Measurements from ENCODE around the gene HRH4. TPM values are rescaled to one million over a fixed set of nuclear protein-coding genes. Genes with fewer than 3 reads are reported as not detected.

The HRH4 gene
- total RNA-seq, 1 experiment from 2014 or later, result not detected

- no peak for DNase-seq (ENCODE audit: low read depth)
These were observed 6.3 kb downstream of the HRH4 start for GRCh38 chr18:24466771-24467170.

DNA sequence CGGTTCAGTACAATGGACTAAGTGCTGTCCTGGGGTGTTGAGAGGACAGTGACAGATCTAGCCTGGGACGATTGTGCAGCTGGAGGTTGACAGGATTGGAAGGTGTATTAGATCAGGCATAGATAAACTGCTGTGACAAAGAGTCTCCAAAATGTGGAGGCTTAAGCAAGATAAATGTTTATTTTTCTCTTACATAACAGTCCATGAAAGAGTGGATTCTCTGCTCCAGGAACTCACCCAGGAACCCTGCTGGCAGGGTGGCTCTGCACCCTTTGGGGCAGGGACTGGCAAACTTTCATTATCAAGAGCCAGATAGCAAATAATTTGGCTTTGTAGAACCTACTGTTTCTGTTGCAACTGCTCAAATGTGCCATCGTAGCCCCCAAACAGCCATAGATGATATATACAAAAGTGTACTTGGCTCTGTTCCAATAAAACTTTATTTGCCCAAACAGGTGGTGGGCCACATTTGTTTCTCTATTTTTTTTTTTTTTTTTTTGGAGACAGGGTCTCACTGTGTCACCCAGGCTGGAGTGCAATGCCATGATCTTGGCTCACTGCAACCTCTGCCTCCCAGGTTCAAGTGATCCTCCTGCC, 9.7 kb downstream of the HRH4 start:
- no peak for DNase-seq (ENCODE audit: low read depth)

GRCh38 chr18:24470805-24471204, 10.4 kb downstream of the HRH4 start:
- no peak for DNase-seq (ENCODE audit: low read depth)

DNA sequence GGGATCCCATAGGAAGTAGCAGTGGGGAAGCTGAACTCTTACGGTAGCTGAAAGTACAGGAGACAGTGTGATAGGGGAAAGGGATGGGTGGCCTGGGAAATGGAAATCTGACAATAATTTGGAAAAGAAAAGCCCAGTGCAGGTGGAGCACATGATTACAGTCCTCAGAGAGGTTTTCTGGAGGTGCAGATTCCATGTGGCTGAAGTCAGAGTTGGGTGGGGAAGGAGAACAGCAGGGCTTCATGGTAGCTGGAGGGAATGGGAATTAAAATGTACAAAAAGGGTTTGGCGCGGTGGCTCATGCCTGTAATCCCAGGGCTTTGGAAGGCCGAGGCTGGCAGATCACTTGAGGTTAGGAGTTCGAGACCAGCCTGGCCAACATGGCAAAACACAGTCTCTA, 12.2 kb downstream of the HRH4 start:
- no peak for DNase-seq (ENCODE audit: low read depth)

- no peak for DNase-seq (ENCODE audit: low read depth)
These were observed 14.0 kb downstream of the HRH4 start for GRCh38 chr18:24474406-24474805.

DNA sequence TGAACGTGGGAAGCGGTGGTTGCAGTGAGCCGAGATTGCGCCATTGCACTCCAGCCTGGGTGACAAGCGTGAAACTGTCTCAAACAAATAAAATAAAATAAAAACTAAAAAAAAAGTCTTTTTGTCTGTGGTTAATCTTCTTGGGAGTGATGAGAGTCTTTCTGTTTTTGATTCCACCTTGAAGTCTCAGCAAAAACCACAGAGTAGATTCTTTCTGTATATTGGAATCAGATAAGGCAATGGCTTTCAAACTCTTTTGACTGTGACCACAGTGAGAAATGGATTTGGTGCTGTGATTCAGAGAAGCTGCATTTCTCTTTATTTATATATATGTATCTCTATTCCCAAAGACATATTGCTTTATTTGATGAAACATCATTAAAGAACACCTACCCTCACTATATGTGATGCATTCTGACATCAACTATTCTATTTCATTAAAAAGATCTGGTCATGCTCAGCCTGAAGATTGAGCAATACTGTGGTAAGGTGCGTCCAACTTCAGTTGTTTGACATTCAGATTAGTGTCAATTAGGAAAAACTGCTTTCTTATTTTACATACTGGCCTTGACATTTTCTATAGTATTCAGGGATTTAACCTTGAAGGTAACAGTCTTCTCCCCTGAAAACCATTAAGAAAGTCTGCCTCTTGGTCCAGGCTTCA, 15.6 kb downstream of the HRH4 start:
- no peak for DNase-seq (ENCODE audit: low read depth)

- DNase-seq (ENCODE audit: low read depth), result no peak
These were observed 18.9 kb downstream of the HRH4 start for GRCh38 chr18:24479371-24479770.

- DNase-seq (ENCODE audit: low read depth), result no peak
These were observed 22.4 kb downstream of the HRH4 start for GRCh38 chr18:24482821-24483220.

GRCh38 chr18:24485681-24486080, 25.2 kb downstream of the HRH4 start:
- DNase-seq (ENCODE audit: low read depth), result no peak

- no peak for DNase-seq (ENCODE audit: low read depth)
These were observed 26.2 kb downstream of the HRH4 start for GRCh38 chr18:24486684-24487083.

GRCh38 chr18:24488824-24489493, 28.5 kb downstream of the HRH4 start:
- DNase-seq (ENCODE audit: low read depth), result no peak

DNA sequence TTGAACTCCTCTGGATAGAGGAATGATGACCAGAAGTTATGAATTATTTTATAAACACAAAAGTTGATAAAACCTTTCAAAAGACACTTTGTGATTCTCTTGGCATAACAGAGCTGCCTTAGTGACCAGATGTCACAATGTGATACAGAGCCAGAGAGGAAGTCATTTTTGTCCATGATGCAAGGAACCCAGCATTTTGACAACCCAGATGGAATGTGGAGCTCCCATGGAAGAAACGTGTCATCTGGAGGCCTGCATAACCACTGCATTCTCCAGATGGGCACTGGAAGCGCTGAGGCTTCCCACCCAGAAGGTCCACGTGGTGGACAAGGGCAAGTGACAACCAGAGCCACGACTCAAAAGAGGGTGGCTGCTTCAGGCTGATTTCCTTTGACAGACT, 30.1 kb downstream of the HRH4 start:
- DNase-seq (ENCODE audit: low read depth), result no peak

DNA sequence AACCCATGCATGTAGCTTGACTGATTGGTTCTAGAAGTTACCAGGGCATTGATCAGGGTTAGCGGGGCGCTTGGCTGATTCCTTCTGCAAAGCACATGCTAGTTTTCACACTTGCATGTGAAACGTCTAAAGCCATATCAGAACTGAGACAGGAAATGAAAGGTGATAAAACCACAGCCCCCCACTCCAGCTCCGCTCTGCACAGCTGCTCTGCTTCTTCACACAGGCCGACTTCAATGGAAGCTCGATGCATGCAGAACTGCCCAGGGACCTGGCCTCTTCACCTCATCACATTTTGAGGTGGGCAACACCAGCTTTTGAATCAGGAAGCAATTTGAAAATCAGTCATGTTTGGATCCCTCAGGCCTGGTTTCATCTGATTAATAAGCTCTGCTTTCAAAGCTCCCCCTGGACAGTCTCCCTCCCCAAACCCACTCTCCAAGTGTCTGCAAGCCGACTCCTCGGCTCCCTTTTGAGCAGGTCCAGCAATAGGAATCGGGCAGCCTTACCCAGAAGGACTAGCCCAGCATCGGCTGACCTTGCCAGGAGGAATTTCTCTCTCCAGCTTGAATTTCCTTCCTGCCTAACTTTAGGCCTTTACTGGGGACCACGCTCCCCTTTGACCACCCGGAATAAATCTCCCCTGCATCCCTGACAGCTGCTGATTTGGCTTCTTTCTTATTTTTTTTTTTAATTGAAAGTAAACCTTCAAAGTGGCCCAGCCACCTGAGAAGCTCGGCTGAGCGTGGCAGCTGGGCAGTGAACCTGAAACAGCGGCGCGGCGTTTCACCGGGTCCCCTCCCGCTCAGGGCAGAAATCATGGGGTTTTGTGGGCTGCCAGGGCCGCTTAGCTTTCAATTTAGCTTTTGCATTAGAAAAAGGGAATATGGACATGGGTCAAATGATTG, 31.7 kb downstream of the HRH4 start:
- no peak for DNase-seq (ENCODE audit: low read depth)

DNA sequence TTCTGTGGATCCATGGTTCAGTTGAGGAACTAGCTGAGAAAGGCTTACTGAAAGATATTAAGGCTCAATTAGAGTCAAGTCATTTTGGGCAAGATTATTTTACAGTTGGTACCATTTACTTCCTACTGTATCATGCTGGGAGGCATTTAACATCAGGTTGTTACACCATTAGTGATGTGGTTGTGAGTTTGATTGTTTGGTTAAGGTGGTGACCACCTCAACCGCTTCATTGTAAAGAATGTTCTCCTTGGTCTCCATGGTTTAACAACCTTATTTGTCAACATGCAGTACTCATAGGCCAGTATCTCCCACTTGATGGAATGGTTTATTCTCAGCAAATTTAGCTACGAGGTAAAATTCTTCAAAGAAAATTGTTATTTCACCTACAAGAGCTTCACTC, 34.1 kb downstream of the HRH4 start:
- DNase-seq (ENCODE audit: low read depth), result no peak

DNA sequence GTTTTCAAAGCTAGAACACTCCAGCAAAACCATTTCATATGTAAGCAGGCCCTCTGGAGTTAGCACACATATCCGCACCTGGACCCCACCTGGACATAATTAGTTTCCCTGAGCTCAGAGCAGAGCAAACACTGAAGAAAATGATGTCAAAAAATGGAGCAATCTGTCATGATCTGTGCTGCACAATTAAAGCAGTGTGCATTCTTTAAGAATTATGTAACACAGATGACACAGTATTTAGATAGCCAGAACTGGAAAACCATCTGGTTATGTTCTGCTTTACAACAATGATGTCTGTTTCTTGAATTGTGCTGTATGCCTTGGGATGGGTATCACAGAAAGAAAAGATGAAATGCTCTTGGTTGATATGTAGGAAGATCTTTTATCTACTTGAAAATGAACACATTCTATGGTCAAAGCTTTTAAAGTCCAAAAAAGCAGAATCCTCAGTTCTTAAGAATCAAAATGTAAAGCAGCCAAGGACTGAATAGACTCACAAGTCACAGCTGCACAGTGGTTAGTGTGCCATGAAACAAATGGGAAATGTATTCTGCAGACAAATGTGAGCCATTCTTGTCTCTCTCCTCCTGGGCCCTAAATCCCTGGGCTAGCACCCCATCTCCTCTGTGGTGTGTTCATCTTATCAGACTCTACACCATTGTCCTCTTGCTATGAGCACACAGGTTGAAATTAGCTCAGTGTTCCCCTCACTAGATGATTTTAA, 36.8 kb downstream of the HRH4 start:
- DNase-seq (ENCODE audit: low read depth), result no peak

DNA sequence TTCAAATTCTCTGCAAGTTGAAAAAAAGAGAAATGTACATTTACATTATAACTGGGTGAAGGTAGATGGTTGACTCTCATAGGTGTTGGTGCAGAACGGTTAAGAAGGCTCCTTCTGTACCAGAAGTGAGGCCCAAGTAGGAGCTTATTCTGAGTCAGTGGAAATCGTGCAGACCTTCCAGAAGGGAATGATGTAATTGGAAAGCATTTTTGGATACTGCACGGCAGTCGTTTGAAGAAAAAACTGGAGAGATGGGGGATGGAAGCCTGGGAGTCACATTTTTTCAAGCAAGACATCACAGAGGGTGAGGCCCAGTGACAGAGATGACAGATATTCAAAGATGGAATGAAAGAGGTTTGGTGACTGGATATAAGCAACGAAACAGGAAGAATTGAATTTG, 39.4 kb downstream of the HRH4 start:
- no peak for DNase-seq (ENCODE audit: low read depth)

- no peak for DNase-seq (ENCODE audit: low read depth)
These were observed 39.8 kb downstream of the HRH4 start for GRCh38 chr18:24500217-24500616.

- DNase-seq (ENCODE audit: low read depth), result no peak
These were observed 40.3 kb downstream of the HRH4 start for GRCh38 chr18:24500766-24501165.

DNA sequence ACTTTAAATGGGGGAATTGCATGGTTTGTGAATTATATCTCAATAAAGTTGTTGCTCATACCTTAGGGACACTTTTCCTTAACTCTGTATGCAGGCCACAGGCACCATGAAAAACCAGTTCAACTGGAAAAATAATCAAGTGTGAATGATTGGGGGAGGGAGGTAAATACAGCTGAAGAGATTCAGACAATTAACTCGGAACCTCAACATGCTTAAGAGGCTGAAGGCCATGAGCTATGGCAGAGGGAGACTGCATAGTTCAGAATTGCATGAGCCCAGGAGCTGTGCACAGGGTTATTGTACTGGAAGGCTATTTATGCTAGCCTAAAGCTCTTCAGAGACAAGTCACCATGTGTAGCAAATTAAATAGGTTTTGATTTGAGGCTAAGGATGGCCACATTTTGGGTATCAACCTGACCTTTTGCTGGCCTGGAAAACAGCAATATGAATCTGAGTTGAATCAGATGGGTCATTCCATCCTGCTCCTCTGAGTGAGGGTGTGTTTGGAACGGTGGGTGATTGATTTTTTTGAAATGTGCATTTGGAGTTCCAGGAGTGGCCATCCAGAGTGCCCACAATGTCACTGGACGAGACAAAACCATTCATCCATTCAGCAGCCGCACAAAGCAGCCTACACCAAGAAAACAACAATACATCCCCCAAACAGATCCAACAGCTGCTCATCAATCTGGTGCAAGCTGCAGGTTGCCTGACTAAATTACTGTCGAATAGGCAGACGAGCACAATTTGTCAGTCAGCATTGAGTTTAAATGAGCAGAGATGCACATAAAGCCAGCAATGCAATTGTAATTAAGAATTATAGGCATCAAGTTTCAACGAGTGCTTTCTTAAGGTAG, 42.5 kb downstream of the HRH4 start:
- DNase-seq (ENCODE audit: low read depth), result no peak

DNA sequence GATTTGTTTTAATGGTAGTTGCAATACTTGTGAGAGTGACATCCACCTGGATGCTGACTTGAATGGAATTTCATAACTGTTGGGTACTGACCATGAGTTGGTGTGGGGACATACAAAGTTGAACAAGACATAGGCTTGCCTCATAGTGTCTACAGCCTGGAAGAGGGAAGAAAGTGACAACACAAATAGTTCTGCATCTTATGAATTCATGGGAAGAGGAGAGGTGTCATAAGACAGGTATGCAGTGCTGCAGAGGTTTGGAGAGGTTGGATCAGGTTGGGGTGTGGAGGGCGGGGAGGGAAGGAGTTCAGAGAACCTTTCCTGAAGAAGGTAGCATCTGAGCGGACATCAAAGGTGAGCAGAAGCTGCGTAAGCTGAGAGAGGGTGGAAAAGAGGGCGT, 44.0 kb downstream of the HRH4 start:
- no peak for DNase-seq (ENCODE audit: low read depth)

GRCh38 chr18:24506175-24506574, 45.7 kb downstream of the HRH4 start:
- no peak for DNase-seq (ENCODE audit: low read depth)

All from Daoy (cell line).